Nephron progenitor cell (in vitro differentiated cells): Measurements from ENCODE around the gene ERF.

Experiments used
- DNase-seq: peaks from one replicate; pipeline ENCODE4 v3.0.0; 2021
- H3K27ac Mint-ChIP-seq: 2 replicates; pipeline ENCODE4 v1.8.0; 2021; ENCODE audit warnings: mild to moderate bottlenecking, moderate library complexity, mixed read lengths
- H3K27me3 Mint-ChIP-seq: 2 replicates; pipeline ENCODE4 v1.8.0; 2021; ENCODE audit warnings: mild to moderate bottlenecking, low read depth, mixed read lengths; ENCODE audit not compliant: poor library complexity
- H3K36me3 Mint-ChIP-seq: 2 replicates; pipeline ENCODE4 v1.8.0; 2021; ENCODE audit warnings: low read depth, mixed read lengths
- H3K4me1 Mint-ChIP-seq: 2 replicates; pipeline ENCODE4 v1.8.0; 2021; ENCODE audit warnings: mixed read lengths
- H3K4me3 Mint-ChIP-seq: 2 replicates; pipeline ENCODE4 v1.8.0; 2021; ENCODE audit warnings: mild to moderate bottlenecking, moderate library complexity, mixed read lengths
- H3K9me3 Mint-ChIP-seq: 2 replicates; pipeline ENCODE4 v1.8.0; 2021; ENCODE audit warnings: mild to moderate bottlenecking, moderate library complexity, mixed read lengths
- CTCF ChIP-seq: fragments of 200-600 bp; sonication (generic); IDR thresholded peaks from 2 replicates; pipeline ENCODE4 v1.5.0; 2021; ENCODE audit warnings: antibody characterized with exemption

The ERF gene

GRCh38 chr19:42276284-42276683 is 21.4 kb upstream of the ERF start:
- no peak for TF ChIP-seq CTCF
- Mint-ChIP-seq H3K4me1 (peaks cover 31% of the 10 kb centered on the region), H3K27me3 (no peaks in the 10 kb centered on the region), H3K4me3 (no peak overlapping the region), H3K9me3 (no peaks in the 10 kb centered on the region), H3K36me3 (peaks cover 14% of the 10 kb centered on the region), H3K27ac (no peak overlapping the region)
- no peak for DNase-seq

GRCh38 chr19:42275517-42275916 is 20.6 kb upstream of the ERF start:
- TF ChIP-seq CTCF, result no peak
- no peak overlapping the region for H3K4me3 Mint-ChIP-seq
- no peak overlapping the region for H3K27ac Mint-ChIP-seq
- no peaks in the 10 kb centered on the region for H3K9me3 Mint-ChIP-seq
- peaks cover 14% of the 10 kb centered on the region for H3K36me3 Mint-ChIP-seq
- DNase-seq, result no peak
- peaks cover 31% of the 10 kb centered on the region for H3K4me1 Mint-ChIP-seq
- H3K27me3 Mint-ChIP-seq, result no peaks in the 10 kb centered on the region

DNA sequence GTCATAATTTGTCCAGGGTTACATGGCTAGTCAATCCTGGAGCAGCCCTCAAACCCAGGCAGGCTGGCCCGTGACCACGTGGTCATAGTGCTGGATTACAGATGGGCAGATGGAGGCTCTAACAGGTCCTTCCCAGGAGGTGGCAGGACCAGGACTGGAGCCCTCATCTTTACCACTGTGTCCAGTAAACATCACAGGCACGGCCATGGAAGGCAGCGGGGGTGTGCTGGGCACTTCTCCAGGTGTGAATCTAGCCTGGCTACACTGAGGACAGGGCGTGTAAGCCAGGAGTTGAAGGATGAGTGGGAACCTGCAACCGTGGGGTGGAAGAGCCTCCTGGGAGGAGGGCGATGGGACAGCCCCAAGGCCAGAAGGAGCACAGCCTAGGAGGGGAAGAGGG is 20.2 kb upstream of the ERF start:
- H3K27ac Mint-ChIP-seq, result peak overlapping the region; percentile 79
- H3K36me3 Mint-ChIP-seq, result peaks cover 14% of the 10 kb centered on the region
- no peak for TF ChIP-seq CTCF
- H3K27me3 Mint-ChIP-seq, result no peaks in the 10 kb centered on the region
- peaks cover 31% of the 10 kb centered on the region for H3K4me1 Mint-ChIP-seq
- no peak for DNase-seq
- no peak overlapping the region for H3K4me3 Mint-ChIP-seq
- no peaks in the 10 kb centered on the region for H3K9me3 Mint-ChIP-seq

DNA sequence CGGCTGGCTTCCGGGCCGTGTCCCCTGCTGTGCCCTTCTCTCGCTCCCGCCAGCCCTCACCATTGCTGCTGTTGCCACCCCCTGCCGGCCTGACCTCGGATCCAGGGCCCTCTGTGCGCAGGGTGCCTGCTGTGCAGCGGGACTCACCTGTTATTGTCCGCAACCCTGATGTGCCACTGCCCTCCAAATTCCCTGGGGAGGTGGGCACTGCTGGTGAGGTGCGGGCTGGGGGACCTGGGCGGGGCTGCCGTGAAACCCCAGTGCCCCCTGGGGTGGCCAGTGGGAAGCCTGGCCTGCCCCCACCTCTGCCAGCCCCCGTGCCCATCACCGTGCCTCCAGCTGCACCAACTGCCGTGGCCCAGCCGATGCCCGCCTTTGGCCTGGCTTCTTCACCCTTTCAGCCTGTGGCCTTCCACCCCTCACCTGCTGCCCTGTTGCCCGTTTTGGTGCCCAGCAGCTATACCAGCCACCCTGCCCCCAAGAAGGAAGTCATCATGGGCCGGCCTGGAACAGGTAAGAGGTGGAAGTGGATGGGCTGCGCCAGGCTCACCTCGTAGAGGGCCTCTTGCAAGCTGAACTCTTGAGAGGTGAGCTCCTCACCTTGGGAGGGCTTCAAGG is 19.2 kb upstream of the ERF start:
- H3K4me1 Mint-ChIP-seq, result peaks cover 24% of the 10 kb centered on the region
- no peak for DNase-seq
- H3K9me3 Mint-ChIP-seq, result no peaks in the 10 kb centered on the region

DNA sequence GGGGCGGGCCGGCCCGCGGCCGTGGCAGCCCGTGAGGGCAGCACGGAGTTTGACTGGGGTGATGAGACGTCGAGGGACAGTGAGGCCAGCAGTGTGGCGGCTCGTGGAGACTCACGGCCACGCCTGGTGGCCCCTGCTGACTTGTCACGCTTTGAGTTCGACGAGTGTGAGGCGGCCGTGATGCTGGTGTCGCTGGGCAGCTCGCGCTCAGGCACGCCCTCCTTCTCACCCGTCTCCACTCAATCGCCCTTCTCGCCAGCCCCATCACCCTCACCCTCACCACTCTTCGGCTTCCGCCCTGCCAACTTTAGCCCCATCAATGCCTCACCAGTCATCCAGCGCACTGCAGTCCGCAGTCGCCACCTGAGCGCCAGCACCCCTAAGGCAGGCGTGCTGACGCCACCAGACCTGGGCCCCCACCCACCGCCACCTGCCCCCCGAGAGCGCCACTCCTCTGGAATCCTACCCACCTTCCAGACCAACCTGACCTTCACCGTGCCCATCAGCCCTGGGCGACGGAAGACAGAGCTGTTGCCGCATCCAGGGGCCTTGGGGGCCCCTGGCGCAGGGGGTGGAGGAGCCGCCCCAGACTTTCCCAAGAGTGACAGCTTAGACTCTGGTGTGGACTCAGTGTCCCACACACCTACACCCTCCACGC is 18.6 kb upstream of the ERF start:
- no peak for TF ChIP-seq CTCF
- Mint-ChIP-seq H3K27me3 (no peaks in the 10 kb centered on the region), H3K4me3 (no peak overlapping the region), H3K27ac (no peak overlapping the region), H3K9me3 (no peaks in the 10 kb centered on the region), H3K36me3 (peaks cover 14% of the 10 kb centered on the region), H3K4me1 (peaks cover 17% of the 10 kb centered on the region)
- DNase-seq, result no peak

More for the DNA sequence above, 19.2 kb upstream of the ERF start:
- Mint-ChIP-seq H3K36me3 (peaks cover 14% of the 10 kb centered on the region), H3K27me3 (no peaks in the 10 kb centered on the region), H3K4me3 (no peak overlapping the region), H3K27ac (no peak overlapping the region)
- no peak for TF ChIP-seq CTCF

- Mint-ChIP-seq H3K4me1 (peaks cover 14% of the 10 kb centered on the region), H3K27me3 (no peaks in the 10 kb centered on the region), H3K36me3 (peaks cover 14% of the 10 kb centered on the region), H3K9me3 (no peaks in the 10 kb centered on the region), H3K27ac (no peak overlapping the region), H3K4me3 (no peak overlapping the region)
- DNase-seq, result no peak
- TF ChIP-seq CTCF, result no peak
Measured at GRCh38 chr19:42272989-42273406, 18.1 kb upstream of the ERF start.
